HG02943 (cell line): Measurements from ENCODE around the gene PANX1.
"Not testable (repeated sequence)": the region's sequence is repeated elsewhere in the genome, so short reads cannot be mapped to it uniquely, and the experiment has no call there.

Source experiments
- ATAC-seq: cut with Tn5 transposase; IDR thresholded peaks from one replicate; pipeline ENCODE4 v1.9.1; 2021; ENCODE audit warnings: mild to moderate bottlenecking, low read depth, moderate library complexity; ENCODE audit not compliant: unreplicated experiment

Gene PANX1

GRCh38 chr11:94148189-94148588, 19.5 kb downstream of the PANX1 start:
- no peak for ATAC-seq

GRCh38 chr11:94149431-94150017, 20.9 kb downstream of the PANX1 start:
- ATAC-seq = no peak

- ATAC-seq = no peak
These were observed 21.4 kb downstream of the PANX1 start for GRCh38 chr11:94150056-94150455.

- no peak for ATAC-seq
These were observed 22.4 kb downstream of the PANX1 start for GRCh38 chr11:94150704-94151685.

GRCh38 chr11:94151903-94152677, 23.4 kb downstream of the PANX1 start:
- peak; percentile 42 for ATAC-seq

GRCh38 chr11:94152678-94153065, 24.0 kb downstream of the PANX1 start:
- no peak for ATAC-seq

GRCh38 chr11:94153320-94153719, 24.7 kb downstream of the PANX1 start:
- no peak for ATAC-seq

GRCh38 chr11:94154095-94154856, 25.6 kb downstream of the PANX1 start:
- no peak for ATAC-seq

GRCh38 chr11:94157339-94157738, 28.7 kb downstream of the PANX1 start:
- ATAC-seq = not testable (repeated sequence)

- no peak for ATAC-seq
These were observed 40.2 kb downstream of the PANX1 start for GRCh38 chr11:94168882-94169281.

- no peak for ATAC-seq
These were observed 40.9 kb downstream of the PANX1 start for GRCh38 chr11:94169516-94169915.

- no peak for ATAC-seq
These were observed 41.4 kb downstream of the PANX1 start for GRCh38 chr11:94169930-94170545.

GRCh38 chr11:94170953-94171352, 42.3 kb downstream of the PANX1 start:
- no peak for ATAC-seq

- no peak for ATAC-seq
These were observed 43.2 kb downstream of the PANX1 start for GRCh38 chr11:94171693-94172440.

- ATAC-seq = no peak
These were observed 46.9 kb downstream of the PANX1 start for GRCh38 chr11:94175535-94175934.

- ATAC-seq = no peak
These were observed 49.7 kb downstream of the PANX1 start for GRCh38 chr11:94178331-94178730.

GRCh38 chr11:94179696-94180095, 51.1 kb downstream of the PANX1 start:
- ATAC-seq = no peak

- ATAC-seq = no peak
These were observed 52.9 kb downstream of the PANX1 start for GRCh38 chr11:94181526-94181925.

- ATAC-seq = no peak
These were observed 53.3 kb downstream of the PANX1 start for GRCh38 chr11:94181943-94182342.
